CD4-positive, alpha-beta T cell treated with Interleukin-12 subunit alpha and Interleukin-12 subunit beta, for 1 hour (primary cell): ENCODE results near the gene UFSP1.
A peak's percentile ranks its signal among the peaks of the same experiment; 100 is the strongest.
"Not testable (repeated sequence)": the region's sequence is repeated elsewhere in the genome, so short reads cannot be mapped to it uniquely, and the experiment has no call there.

Experiments used
- DNase-seq: peaks from one replicate; pipeline ENCODE4 v3.0.0-alpha.2; 2020

Gene UFSP1

GRCh38 chr7:100879685-100880261, 9.7 kb downstream of the UFSP1 start:
- DNase-seq, result no peak

DNA sequence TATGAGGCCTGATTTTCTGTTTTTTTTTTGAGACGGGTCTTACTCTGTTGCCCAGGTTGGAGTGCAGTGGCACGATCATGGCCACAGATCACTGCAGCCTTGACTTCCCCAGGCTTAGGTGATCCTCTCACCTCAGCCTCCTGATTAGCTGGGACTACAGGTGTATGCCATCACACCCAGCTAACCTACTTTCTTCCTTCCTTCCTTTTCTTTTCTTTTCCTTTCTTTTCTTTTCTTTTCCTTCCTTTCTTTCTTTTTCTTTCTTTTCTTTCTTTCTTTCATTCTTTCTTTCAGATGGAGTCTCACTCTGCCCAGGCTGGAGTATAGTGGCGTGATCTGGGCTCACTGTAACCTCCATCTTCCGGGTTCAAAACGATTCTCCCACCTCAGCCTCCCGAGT, 10.8 kb downstream of the UFSP1 start:
- DNase-seq, result no peak

DNA sequence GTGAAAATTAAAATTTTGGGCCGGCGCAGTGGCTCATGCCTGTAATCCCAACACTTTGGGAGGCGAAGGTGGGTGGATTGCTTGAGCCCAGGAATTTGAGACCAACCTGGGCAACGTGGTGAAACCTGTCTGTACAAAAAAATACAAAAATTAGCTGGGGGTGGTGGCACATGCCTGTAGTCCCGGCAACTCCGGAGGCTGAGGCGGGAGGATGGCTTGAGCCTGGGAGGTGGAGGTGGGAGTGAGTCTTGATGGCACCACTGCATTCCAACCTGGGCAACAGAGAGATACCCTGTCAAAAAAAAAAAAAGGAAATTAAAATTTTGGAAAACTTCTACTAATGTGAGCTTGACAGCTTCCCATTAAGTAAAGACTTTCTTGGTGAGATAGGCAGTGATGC, 11.5 kb downstream of the UFSP1 start:
- no peak for DNase-seq

- no peak for DNase-seq
Measured at GRCh38 chr7:100875356-100875751, 14.2 kb downstream of the UFSP1 start.

DNA sequence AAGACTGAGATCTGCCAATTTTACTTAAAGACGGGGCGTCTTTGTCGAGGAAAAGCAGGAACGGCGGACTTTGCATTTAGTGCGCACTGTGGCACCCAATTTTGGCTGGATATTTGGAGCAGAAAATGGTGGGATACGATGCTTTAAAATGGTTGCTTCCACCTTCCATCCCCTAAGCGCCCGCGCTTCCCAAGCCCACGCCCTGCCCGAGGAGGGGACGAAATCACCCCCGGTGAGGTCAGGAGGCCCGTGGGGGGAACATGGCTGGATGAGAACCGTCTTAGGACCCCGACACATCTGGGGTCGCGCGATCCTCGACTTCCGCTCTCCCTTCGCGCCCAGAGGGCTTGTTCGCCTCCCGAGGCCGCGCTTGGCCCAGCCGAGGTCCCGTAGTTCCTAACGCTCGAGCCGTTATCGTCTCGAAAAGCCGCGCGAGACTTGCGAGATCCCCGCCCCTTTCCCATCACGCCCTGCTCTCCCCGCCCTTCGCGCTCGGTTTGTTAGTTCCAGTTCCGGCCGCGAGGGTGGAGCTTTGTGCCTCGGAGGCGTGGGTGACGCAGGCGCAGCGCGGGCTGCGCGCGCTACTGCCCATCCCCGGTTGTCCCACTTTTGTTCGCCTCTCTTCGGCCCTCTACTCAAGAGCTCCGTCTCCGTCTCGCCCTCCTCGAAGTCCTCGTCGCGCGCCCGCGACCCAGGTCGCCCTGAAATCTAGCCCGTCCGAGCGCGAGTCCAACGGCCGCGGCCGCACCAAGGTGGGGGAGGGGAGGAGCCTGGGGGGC, 14.7 kb downstream of the UFSP1 start, which contains the start of gene SRRT:
Gene SRRT (plus strand): TSS at position 527 of the 779 bp plus-strand sequence. CDS start 488 bp downstream, outside the sequence.
- peak; percentile 98 for DNase-seq

DNA sequence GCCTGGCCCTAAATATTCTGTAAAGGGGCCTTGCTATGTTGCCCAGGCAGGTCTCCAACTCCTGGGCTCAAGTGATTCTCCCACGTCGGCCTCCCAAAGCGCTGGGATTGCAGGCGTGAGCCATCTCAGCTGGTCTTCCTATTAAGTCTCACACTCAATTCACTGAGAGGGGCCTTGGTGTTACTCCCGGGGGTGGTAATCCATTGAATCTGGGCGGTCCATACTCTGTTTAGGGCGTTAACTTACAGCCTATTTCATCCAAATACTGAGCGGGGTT, 15.3 kb downstream of the UFSP1 start:
- DNase-seq, result no peak

DNA sequence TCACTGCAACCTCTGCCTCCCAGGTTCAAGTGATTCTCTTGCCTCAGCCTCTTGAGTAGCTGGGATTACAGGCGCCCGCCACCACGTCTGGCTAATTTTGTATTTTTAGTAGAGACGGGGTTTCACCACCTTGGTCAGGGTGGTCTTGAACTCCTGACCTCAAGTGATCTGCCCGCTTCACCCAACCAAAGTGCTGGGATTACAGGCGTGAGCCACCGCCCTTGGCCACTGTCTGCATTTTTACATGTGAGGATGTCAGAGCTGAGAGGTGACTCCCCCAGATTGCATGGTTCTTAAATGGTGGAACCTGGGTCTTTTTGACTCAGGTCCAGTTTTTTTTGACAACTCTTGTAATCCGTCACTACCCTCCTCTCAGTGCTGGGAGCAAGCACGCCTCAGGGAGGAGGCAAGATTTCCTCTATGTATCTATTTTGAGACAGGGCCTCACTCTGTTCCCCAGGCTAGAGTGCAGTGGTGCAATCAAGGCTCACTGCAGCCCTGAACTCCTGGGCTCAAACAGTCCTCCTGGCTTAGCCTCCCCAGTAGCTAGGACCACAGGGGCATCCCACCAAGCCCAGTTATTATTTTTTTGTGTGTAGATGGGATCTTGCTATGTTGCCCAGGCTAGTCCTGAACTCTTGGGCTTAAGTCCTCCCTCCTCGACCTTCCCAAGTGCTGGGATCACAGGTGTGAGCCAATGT, 15.8 kb downstream of the UFSP1 start:
- no peak for DNase-seq

GRCh38 chr7:100867776-100868485, 21.6 kb downstream of the UFSP1 start:
- no peak for DNase-seq

- peak; percentile 55 for DNase-seq
Measured at GRCh38 chr7:100867040-100867775, 22.3 kb downstream of the UFSP1 start, which contains the start of gene TRIP6. TSS of gene TRIP6 (plus strand) at chr7:100867387. CDS start at chr7:100867498, 111 bp downstream.

GRCh38 chr7:100866729-100867039, 22.8 kb downstream of the UFSP1 start:
- no peak for DNase-seq

DNA sequence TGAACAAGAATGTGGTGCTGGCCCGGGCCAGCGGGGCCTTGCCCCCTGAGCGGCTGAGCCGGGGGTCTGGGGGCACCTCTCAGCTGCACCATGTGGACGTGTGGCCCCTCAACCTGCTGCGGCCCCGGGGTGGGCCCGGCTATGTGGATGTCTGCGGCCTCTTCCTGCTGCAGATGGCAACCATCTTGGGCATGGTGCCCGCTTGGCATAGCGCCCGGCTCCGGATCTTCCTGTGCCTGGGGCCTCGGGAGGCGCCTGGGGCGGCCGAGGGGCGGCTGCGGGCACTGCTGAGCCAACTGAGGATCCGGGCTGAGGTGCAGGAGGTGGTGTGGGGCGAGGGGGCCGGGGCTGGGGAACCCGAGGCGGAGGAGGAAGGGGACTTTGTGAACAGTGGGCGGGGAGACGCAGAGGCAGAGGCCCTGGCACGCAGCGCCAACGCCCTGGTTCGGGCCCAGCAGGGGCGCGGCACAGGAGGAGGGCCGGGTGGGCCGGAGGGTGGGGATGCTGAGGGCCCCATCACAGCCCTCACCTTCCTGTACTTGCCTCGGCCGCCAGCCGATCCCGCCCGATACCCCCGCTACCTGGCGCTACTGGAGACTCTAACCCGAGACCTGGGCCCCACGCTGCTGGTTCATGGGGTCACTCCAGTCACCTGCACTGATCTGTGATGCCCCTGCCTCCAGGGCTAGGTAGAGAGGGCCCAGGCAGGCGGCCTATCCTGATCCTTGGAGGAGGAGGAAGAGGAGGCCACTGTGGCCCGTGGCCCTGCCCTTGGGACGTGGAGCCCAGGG, 23.4 kb downstream of the UFSP1 start:
- DNase-seq, result no peak

- no peak for DNase-seq
Measured at GRCh38 chr7:100865372-100865911, 24.1 kb downstream of the UFSP1 start.

DNA sequence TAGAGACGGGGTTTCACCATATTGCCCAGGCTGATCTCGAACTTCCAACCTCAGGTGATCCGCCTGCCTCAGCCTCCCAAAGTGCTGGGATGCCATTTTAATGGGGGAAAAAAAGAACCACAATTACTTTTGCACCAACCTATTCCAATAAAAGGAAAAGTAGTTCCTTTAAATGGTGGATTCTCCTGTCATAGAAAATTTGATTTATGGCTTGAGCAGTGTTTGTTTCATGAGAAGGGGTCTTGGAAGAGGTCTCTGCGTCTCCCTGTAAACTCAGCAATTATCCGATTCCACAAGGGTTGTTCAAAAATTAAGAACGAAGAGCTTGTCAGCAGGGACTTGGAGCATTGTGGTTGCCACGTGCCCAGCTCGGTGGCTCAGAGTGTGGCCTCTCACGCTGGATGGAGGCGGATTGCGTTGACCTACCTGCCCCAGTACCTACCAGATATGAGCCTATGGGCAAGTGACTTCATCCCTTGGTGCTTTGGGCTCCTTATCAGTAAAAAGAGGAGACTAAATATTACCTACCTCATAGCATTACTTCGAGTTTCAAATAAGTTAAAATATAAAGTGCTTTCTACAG, 25.2 kb downstream of the UFSP1 start:
- DNase-seq, result no peak

DNA sequence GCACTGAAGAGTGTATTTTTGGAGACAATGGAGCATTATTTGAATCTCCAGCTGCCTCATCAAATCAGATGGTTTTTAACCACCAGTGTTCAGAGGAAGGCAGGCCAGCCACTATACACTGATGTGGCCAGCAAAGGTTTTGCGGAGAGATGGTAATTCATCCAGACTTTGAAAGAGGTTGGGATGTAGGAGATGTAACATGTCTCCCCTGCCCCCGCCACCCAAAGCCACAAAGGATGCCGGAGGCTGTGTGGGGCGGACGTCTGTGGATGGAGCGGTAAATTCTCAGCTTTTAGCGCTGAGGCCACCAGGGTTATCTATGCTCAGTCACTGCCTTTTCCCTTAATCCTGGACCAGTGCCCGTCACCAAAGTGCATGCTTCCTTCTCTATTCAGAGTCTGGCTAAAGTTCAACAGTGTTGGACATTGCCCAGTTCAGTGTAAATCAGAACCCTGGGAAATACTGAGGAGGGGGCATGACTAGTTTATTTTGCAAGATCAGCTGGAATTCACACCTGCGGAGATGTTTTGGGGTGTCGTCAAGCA, 26.0 kb downstream of the UFSP1 start:
- no peak for DNase-seq

DNA sequence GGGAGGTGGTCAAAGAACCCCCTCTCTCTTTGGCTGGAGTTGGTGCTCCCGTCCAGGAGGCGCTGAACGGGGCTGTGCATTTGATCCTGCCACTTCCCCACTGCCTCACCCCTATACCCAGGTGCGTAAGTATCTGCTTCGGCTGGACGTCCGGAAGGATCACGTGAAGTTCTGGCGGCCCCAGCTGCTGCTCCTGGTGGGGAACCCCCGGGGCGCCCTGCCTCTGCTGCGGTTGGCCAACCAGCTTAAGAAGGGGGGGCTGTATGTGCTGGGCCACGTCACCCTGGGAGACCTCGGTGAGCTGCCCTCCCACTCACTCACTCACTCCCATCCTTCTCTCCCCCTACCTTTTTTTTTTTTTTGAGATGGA, 27.9 kb downstream of the UFSP1 start:
- DNase-seq, result no peak

GRCh38 chr7:100860702-100861615, 28.6 kb downstream of the UFSP1 start:
- no peak for DNase-seq

GRCh38 chr7:100859856-100860255, 29.7 kb downstream of the UFSP1 start:
- DNase-seq, result no peak

DNA sequence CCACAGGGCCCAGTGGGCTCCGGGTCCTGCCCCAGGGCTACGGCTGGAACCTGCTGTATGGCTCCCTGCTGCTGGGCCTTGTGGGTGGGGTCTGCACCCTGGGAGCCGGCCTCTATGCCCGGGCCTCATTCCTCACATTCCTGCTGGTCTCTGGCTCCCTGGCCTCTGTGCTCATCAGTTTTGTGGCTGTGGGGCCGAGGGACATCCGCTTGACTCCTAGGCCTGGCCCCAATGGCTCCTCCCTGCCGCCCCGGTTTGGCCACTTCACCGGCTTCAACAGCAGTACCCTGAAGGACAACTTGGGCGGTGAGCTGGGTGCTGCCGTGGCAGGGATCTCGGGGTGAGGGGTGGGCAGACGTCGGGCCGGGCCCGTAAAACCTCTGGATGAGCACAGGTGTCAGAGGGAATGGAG, 32.6 kb downstream of the UFSP1 start:
- DNase-seq, result no peak

GRCh38 chr7:100855515-100855914, 34.0 kb downstream of the UFSP1 start:
- DNase-seq, result no peak

GRCh38 chr7:100854899-100855298, 34.6 kb downstream of the UFSP1 start:
- DNase-seq, result not testable (repeated sequence)
